Right atrium auricular region (tissue), 2 donors: Measurements from ENCODE around the gene ADGRL4. TPM values are rescaled to one million over a fixed set of nuclear protein-coding genes. Genes with fewer than 3 reads are reported as not detected.

Experiments
- DNase-seq: peaks from one replicate; pipeline ENCODE4 v3.0.0-alpha.2; 2019; ENCODE audit warnings: low spot score
- H3K27ac ChIP-seq, 2 donors: fragments of 200-600 bp; sonication (generic); 1 replicate in 1 of 2; 2 replicates in 1 of 2; pipeline ENCODE4 v1.5.1; 2016 to 2019
- H3K27me3 ChIP-seq, 2 donors: fragments of 200-600 bp; sonication (generic); one replicate each; pipeline versions ENCODE4 v1.5.1 to v1.6.0; 2017 to 2019
- H3K36me3 ChIP-seq: fragments of 200-600 bp; sonication (generic); one replicate; pipeline ENCODE4 v1.5.1; 2016
- H3K4me1 ChIP-seq, 2 donors: fragments of 200-600 bp; sonication (generic); one replicate each; pipeline versions ENCODE4 v1.5.1 to v1.6.0; 2017 to 2019
- H3K4me3 ChIP-seq, 2 donors: fragments of 200-600 bp; sonication (generic); 1 replicate in 1 of 2; 2 replicates in 1 of 2; pipeline ENCODE4 v1.5.1; 2017 to 2019; ENCODE audit warnings: mild to moderate bottlenecking in 1 of 2, moderate library complexity in 1 of 2
- H3K9me3 ChIP-seq, 2 donors: fragments of 200-600 bp; sonication (generic); one replicate each; pipeline ENCODE4 v1.5.1; 2019
- CTCF ChIP-seq, 2 donors: fragments of 200-600 bp; sonication (generic); IDR thresholded peaks; one replicate each; pipeline ENCODE4 v1.5.1; 2019; ENCODE audit warnings: antibody characterized with exemption in 2 of 2
- total RNA-seq, 2 donors: library from RNA; depleted of rRNA; stranded (reverse); fragments of >200 nt; gene quantifications; one replicate each; pipeline ENCODE4 v1.1.0, GENCODE V29; 2016

Gene ADGRL4
- 10 to 100 TPM; 15.1 to 28.2 TPM for total RNA-seq

- Histone ChIP-seq H3K9me3 (no peaks in the 10 kb centered on the region), H3K27ac (peak within 1 kb of the TSS; percentile 68 to 70), H3K36me3 (no peaks in the 10 kb centered on the region), H3K4me3 (peak within 1 kb of the TSS; percentile 33 to 44), H3K27me3 (no peaks in the 10 kb centered on the region), H3K4me1 (peaks cover 0 to 6% of the 10 kb centered on the region in 2 donors)
- TF ChIP-seq CTCF (IDR thresholded peaks at IDR 0.05), result no peak
- DNase-seq, result peak; percentile 60
Measured at GRCh38 chr1:79006564-79006963, at the start of gene ADGRL4. TSS of gene ADGRL4 (minus strand) at chr1:79006730. CDS start at chr1:79006654, 76 bp downstream.

GRCh38 chr1:79055856-79056255 lies 49.3 kb upstream of the ADGRL4 start:
- Histone ChIP-seq H3K27me3 (no peaks in the 10 kb centered on the region), H3K27ac (no peak overlapping the region), H3K4me3 (no peak overlapping the region), H3K36me3 (no peaks in the 10 kb centered on the region), H3K4me1 (no peaks in the 10 kb centered on the region), H3K9me3 (peaks cover 0 to 23% of the 10 kb centered on the region in 2 donors)
- no peak for DNase-seq
- TF ChIP-seq CTCF (IDR thresholded peaks at IDR 0.05), result no peak

DNA sequence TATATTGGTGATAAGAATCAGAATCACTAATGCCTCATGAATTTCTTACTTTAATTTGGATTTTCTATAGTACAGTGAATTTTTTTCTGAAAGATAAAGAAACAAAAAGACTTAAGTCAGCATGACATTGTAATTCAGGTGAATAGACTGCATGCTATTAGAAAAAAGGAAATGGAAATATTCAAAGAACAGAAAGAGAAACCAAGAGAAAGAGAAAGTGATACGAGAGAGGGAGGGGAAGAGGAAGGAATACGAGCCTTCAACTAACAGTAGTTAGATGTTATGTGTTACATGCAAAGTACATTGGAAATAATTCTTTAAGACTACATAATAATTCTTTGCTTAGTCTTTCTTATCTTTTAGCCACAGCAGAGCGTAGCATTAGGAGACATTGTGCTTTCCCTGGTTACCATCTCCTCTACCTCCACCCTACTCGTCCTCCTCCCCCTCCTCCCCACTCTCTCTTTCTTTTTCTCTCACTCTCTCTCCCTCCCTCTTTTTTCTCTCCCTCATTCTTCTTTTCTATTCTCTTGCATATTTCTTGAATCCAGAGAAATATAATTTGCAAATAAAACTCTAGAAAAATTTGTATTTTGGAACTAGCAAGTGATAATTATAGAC lies 46.4 kb upstream of the ADGRL4 start:
- H3K9me3 ChIP-seq, result peaks cover 0 to 4% of the 10 kb centered on the region in 2 donors
- H3K36me3 ChIP-seq, result no peaks in the 10 kb centered on the region
- H3K4me3 ChIP-seq, result peak overlapping the region; percentile 19 to 26
- no peak for TF ChIP-seq CTCF (IDR thresholded peaks at IDR 0.05)
- no peaks in the 10 kb centered on the region for H3K27me3 ChIP-seq
- DNase-seq, result no peak
- H3K4me1 ChIP-seq, result no peaks in the 10 kb centered on the region
- no peak overlapping the region for H3K27ac ChIP-seq

- no peaks in the 10 kb centered on the region for H3K27me3 ChIP-seq
- H3K4me3 ChIP-seq, result no peak overlapping the region
- no peak for DNase-seq
- H3K36me3 ChIP-seq, result no peaks in the 10 kb centered on the region
- TF ChIP-seq CTCF (IDR thresholded peaks at IDR 0.05), result no peak
- H3K4me1 ChIP-seq, result no peaks in the 10 kb centered on the region
- no peak overlapping the region for H3K27ac ChIP-seq
- H3K9me3 ChIP-seq, result no peaks in the 10 kb centered on the region
Measured at GRCh38 chr1:79044974-79045650, 38.6 kb upstream of the ADGRL4 start.

GRCh38 chr1:79043506-79043905 lies 37.0 kb upstream of the ADGRL4 start:
- H3K4me1 ChIP-seq, result no peaks in the 10 kb centered on the region
- no peak overlapping the region for H3K27ac ChIP-seq
- H3K9me3 ChIP-seq, result no peaks in the 10 kb centered on the region
- DNase-seq, result no peak
- TF ChIP-seq CTCF (IDR thresholded peaks at IDR 0.05), result no peak
- no peaks in the 10 kb centered on the region for H3K27me3 ChIP-seq
- H3K36me3 ChIP-seq, result no peaks in the 10 kb centered on the region
- no peak overlapping the region for H3K4me3 ChIP-seq
